A549 (cell line): ENCODE measurements around the gene ADD1. TPM values are rescaled to one million over a fixed set of nuclear protein-coding genes. Genes with fewer than 3 reads are reported as not detected.

ENCODE experiments used
- ATAC-seq, 2 experiments: fragments of 200-7000 bp in 1 of 2; fragments of >200 bp in 1 of 2; cut with Nextera tagmentation in 1 of 2; cut with Tn5 transposase in 1 of 2; 3 replicates each; pipeline versions ENCODE4 v1.8.0 to v1.9.1; 2018 to 2020; ENCODE audit warnings: mild to moderate bottlenecking in 1 of 2, moderate library complexity in 1 of 2
- CTCF ChIA-PET: fragments of 300-600 bp; sonication (Branson Sonifier 250); formaldehyde crosslinking; extraction: SDS; loops from one replicate; lab custom pipeline; 2021; ENCODE audit warnings: antibody characterized with exemption, inconsistent platforms; lab: Yijun Ruan, JAX
- POLR2A ChIA-PET: fragments of 350-600 bp; formaldehyde crosslinking; extraction: SDS; loops from one replicate; lab custom pipeline; 2021; ENCODE audit warnings: antibody characterized with exemption, inconsistent platforms; lab: Yijun Ruan, JAX
- DNase-seq, 2 experiments: peaks; one replicate each; pipeline versions ENCODE4 v3.0.0 to v3.0.0-alpha.2; 2011 to 2016; ENCODE audit warnings: low read depth in 1 of 2, low spot score in 1 of 2
- FAIRE-seq: peaks from 2 replicates; lab custom pipeline; 2011; peaks lifted over from hg19 to GRCh38; lab: Jason Lieb, UNC
- H3K27ac ChIP-seq, 2 experiments: fragments of >200 bp; sonication (Bioruptor Twin); formaldehyde crosslinking; 3 replicates each; pipeline ENCODE4 v1.5.1; 2016 to 2017
- H3K4me1 ChIP-seq: fragments of >200 bp; sonication (Bioruptor Twin); formaldehyde crosslinking; 3 replicates; pipeline ENCODE4 v1.6.1; 2016
- H3K4me2 ChIP-seq: fragments of >200 bp; sonication (Bioruptor Twin); formaldehyde crosslinking; 3 replicates; pipeline ENCODE4 v1.6.1; 2016
- H3K4me3 ChIP-seq: fragments of >200 bp; sonication (Bioruptor Twin); formaldehyde crosslinking; 3 replicates; pipeline ENCODE4 v1.5.1; 2016
- H3K9me3 ChIP-seq: fragments of >200 bp; sonication (Bioruptor Twin); formaldehyde crosslinking; 3 replicates; pipeline ENCODE4 v1.6.1; 2016
- BHLHE40 ChIP-seq: IDR thresholded peaks from 2 replicates; pipeline ENCODE4 v1.6.1; 2012; ENCODE audit warnings: low read depth, low read length, inconsistent platforms
- CBX2 ChIP-seq: fragments of 200-600 bp; sonication (generic); IDR thresholded peaks from 2 replicates; pipeline ENCODE4 v1.6.1; 2016; ENCODE audit warnings: low read depth, mild to moderate bottlenecking, borderline replicate concordance
- CBX8 ChIP-seq: fragments of 200-600 bp; sonication (generic); IDR thresholded peaks from 2 replicates; pipeline ENCODE4 v1.6.1; 2016
- GATA3 ChIP-seq: IDR thresholded peaks from 2 replicates; pipeline ENCODE4 v1.6.1; 2012; ENCODE audit warnings: borderline replicate concordance
- HEYL ChIP-seq: fragments of 250-450 bp; sonication (Bioruptor Pico); IDR thresholded peaks from 2 replicates; pipeline ENCODE4 v1.8.0; 2021; ENCODE audit warnings: mild to moderate bottlenecking, moderate library complexity
- KDM1A ChIP-seq: fragments of 200-600 bp; sonication (generic); IDR thresholded peaks from 2 replicates; pipeline ENCODE4 v1.6.1; 2016; ENCODE audit warnings: low read depth, mild to moderate bottlenecking
- KDM5A ChIP-seq: fragments of 200-600 bp; sonication (generic); IDR thresholded peaks from 2 replicates; pipeline ENCODE4 v1.6.1; 2016; ENCODE audit warnings: antibody characterized with exemption, mild to moderate bottlenecking
- MAX ChIP-seq: IDR thresholded peaks from 2 replicates; pipeline ENCODE4 v1.6.1; 2012
- MYC ChIP-seq: IDR thresholded peaks from 2 replicates; pipeline ENCODE4 v1.6.1; 2012; ENCODE audit warnings: mild to moderate bottlenecking, inconsistent platforms, low read length, improper control_type of control experiment, borderline replicate concordance
- NR3C1 ChIP-seq: fragments of >200 bp; sonication (Bioruptor Twin); formaldehyde crosslinking; IDR thresholded peaks from 3 replicates; pipeline ENCODE4 v1.6.1; 2017
- RAD21 ChIP-seq, 2 experiments: fragments of >200 bp in 1 of 2; sonication (Bioruptor Twin) in 1 of 2; formaldehyde crosslinking in 1 of 2; IDR thresholded peaks in 1 of 2; conservative IDR thresholded peaks in 1 of 2; 2 replicates in 1 of 2; 3 replicates in 1 of 2; pipeline ENCODE4 v1.6.1; 2012 to 2018; ENCODE audit warnings: inconsistent platforms in 1 of 2
- TFCP2L1 ChIP-seq: fragments of 250-450 bp; sonication (Bioruptor Pico); IDR thresholded peaks from 2 replicates; pipeline ENCODE4 v1.5.0; 2021; ENCODE audit warnings: mild to moderate bottlenecking
- WGBS: methylation state at CpG from one replicate; pipeline ENCODE4 v1.1.6; 2017; ENCODE audit errors: missing lambda C conversion rate; 5-methylcytosine and 5-hydroxymethylcytosine counted together
- polyA plus RNA-seq, 4 experiments: library from polyadenylated mRNA; depleted of rRNA in 3 of 4; stranded (reverse); fragments of >200 nt; fragmentation: RNase III in 1 of 4; extraction: RNeasy Plus Mini Kit Qiagen cat#74134 plus additional on column Dnase treatment in 1 of 4; gene quantifications; 2 replicates in 3 of 4; 3 replicates in 1 of 4; pipeline ENCODE4 v1.2.3, GENCODE V29; 2011 to 2017
- TF ChIP-seq, protein P1 (sequence below): IDR thresholded peaks from 2 replicates; pipeline ENCODE4 v1.6.1; 2012
- TF ChIP-seq, protein P2 (sequence below): fragments of 250-450 bp; sonication (Bioruptor Pico); IDR thresholded peaks from 2 replicates; pipeline ENCODE4 v1.5.0; 2021; ENCODE audit warnings: mild to moderate bottlenecking, moderate library complexity, borderline replicate concordance

The ADD1 gene
- polyA plus RNA-seq, 2 of the 4 experiments (the other 2 are of a cell fraction): 59.7 to 60.3 TPM

- no peak for TF ChIP-seq MAX
- TF ChIP-seq NR3C1: no peak
- no peak for TF ChIP-seq MYC
- no peak for TF ChIP-seq KDM5A
- TF ChIP-seq BHLHE40: no peak
- ChIA-PET CTCF (no interaction called here), POLR2A (no interaction called here)
- no peaks in the 10 kb centered on the region for H3K9me3 ChIP-seq
- no peak overlapping the region for H3K4me2 ChIP-seq
- 100% methylated on average over 1 of the region's 13 CpGs for whole genome bisulfite sequencing
- H3K27ac ChIP-seq: no peak overlapping the region
- no peak overlapping the region for H3K4me3 ChIP-seq
- FAIRE-seq (no peak), DNase-seq (no peak), ATAC-seq (no peak)
- H3K4me1 ChIP-seq: no peaks in the 10 kb centered on the region
Observed at GRCh38 chr4:2825740-2826139, 17.9 kb upstream of the ADD1 start.

GRCh38 chr4:2827071-2827873 lies 16.4 kb upstream of the ADD1 start:
- CTCF ChIA-PET: no interaction called here
- Histone ChIP-seq H3K4me2 (no peak overlapping the region), H3K27ac (no peak overlapping the region), H3K4me3 (no peak overlapping the region)
- DNase-seq: no peak
- TF ChIP-seq, protein P1, sequence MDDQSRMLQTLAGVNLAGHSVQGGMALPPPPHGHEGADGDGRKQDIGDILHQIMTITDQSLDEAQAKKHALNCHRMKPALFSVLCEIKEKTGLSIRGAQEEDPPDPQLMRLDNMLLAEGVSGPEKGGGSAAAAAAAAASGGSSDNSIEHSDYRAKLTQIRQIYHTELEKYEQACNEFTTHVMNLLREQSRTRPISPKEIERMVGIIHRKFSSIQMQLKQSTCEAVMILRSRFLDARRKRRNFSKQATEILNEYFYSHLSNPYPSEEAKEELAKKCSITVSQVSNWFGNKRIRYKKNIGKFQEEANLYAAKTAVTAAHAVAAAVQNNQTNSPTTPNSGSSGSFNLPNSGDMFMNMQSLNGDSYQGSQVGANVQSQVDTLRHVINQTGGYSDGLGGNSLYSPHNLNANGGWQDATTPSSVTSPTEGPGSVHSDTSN: no peak
- TF ChIP-seq KDM1A (no peak), CBX2 (no peak), RAD21 (conservative IDR thresholded peaks at IDR 0.05 in 1 of 2, IDR thresholded peaks at IDR 0.05 in 1 of 2) (no peak)
- TF ChIP-seq, protein P2, sequence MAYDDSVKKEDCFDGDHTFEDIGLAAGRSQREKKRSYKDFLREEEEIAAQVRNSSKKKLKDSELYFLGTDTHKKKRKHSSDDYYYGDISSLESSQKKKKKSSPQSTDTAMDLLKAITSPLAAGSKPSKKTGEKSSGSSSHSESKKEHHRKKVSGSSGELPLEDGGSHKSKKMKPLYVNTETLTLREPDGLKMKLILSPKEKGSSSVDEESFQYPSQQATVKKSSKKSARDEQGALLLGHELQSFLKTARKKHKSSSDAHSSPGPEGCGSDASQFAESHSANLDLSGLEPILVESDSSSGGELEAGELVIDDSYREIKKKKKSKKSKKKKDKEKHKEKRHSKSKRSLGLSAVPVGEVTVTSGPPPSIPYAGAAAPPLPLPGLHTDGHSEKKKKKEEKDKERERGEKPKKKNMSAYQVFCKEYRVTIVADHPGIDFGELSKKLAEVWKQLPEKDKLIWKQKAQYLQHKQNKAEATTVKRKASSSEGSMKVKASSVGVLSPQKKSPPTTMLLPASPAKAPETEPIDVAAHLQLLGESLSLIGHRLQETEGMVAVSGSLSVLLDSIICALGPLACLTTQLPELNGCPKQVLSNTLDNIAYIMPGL (CRISPR knock-in tag): no peak
- TF ChIP-seq, all 56 proteins: peak for 0
- Histone ChIP-seq H3K9me3 (no peaks in the 10 kb centered on the region), H3K4me1 (no peaks in the 10 kb centered on the region)
- 96% methylated on average over 19 of the region's 31 CpGs for WGBS
- FAIRE-seq: no peak
- POLR2A ChIA-PET: no interaction called here
- ATAC-seq: no peak

GRCh38 chr4:2827874-2828751 lies 15.5 kb upstream of the ADD1 start:
- POLR2A ChIA-PET: no interaction called here
- TF ChIP-seq TFCP2L1 (CRISPR knock-in tag) (no peak), CBX8 (no peak), HEYL (CRISPR knock-in tag) (no peak), NR3C1 (no peak), GATA3 (no peak), KDM5A (no peak)
- WGBS: 85% methylated on average over 22 of the region's 24 CpGs
- FAIRE-seq (no peak), ATAC-seq (no peak), DNase-seq (no peak)
- Histone ChIP-seq H3K4me3 (no peak overlapping the region), H3K4me2 (no peak overlapping the region), H3K27ac (no peak overlapping the region), H3K4me1 (no peaks in the 10 kb centered on the region), H3K9me3 (no peaks in the 10 kb centered on the region)
- CTCF ChIA-PET: interaction anchor here (1.2 kb wide), 1 partner anchor 63 kb away, joined by 3 read pairs; no protein-coding TSS in a partner anchor
